ENCODE data around the gene IL1B. TPM values are rescaled to one million over a fixed set of nuclear protein-coding genes. Genes with fewer than 3 reads are reported as not detected.

The IL1B gene
- total RNA-seq, 2 donors from 2014 or later: 4.0 to 6.2 TPM

GRCh38 chr2:112818094-112818902 is 18.3 kb downstream of the IL1B start:
- H3K27ac ChIP-seq: no peak overlapping the region
- no peaks in the 10 kb centered on the region for H3K27me3 ChIP-seq (replicated peaks; ENCODE audit: insufficient read depth)
- TF ChIP-seq, protein P1, sequence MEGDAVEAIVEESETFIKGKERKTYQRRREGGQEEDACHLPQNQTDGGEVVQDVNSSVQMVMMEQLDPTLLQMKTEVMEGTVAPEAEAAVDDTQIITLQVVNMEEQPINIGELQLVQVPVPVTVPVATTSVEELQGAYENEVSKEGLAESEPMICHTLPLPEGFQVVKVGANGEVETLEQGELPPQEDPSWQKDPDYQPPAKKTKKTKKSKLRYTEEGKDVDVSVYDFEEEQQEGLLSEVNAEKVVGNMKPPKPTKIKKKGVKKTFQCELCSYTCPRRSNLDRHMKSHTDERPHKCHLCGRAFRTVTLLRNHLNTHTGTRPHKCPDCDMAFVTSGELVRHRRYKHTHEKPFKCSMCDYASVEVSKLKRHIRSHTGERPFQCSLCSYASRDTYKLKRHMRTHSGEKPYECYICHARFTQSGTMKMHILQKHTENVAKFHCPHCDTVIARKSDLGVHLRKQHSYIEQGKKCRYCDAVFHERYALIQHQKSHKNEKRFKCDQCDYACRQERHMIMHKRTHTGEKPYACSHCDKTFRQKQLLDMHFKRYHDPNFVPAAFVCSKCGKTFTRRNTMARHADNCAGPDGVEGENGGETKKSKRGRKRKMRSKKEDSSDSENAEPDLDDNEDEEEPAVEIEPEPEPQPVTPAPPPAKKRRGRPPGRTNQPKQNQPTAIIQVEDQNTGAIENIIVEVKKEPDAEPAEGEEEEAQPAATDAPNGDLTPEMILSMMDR (IDR thresholded peaks at IDR 0.05): no peak
- ATAC-seq (ENCODE audit: insufficient number of reproducible peaks, low FRiP score, low read depth) (no peak), DNase-seq (ENCODE audit: low spot score) (no peak)
- H3K4me1 ChIP-seq (ENCODE audit: control insufficient read depth in 1 of 2, low read depth in 2 of 2): no peaks in the 10 kb centered on the region
- no peaks in the 10 kb centered on the region for H3K36me3 ChIP-seq
- H3K9me3 ChIP-seq: no peaks in the 10 kb centered on the region
- no peak overlapping the region for H3K4me3 ChIP-seq

- ATAC-seq (ENCODE audit: insufficient number of reproducible peaks, low FRiP score, low read depth): no peak
These were observed 19.4 kb downstream of the IL1B start for GRCh38 chr2:112817082-112817689.

DNA sequence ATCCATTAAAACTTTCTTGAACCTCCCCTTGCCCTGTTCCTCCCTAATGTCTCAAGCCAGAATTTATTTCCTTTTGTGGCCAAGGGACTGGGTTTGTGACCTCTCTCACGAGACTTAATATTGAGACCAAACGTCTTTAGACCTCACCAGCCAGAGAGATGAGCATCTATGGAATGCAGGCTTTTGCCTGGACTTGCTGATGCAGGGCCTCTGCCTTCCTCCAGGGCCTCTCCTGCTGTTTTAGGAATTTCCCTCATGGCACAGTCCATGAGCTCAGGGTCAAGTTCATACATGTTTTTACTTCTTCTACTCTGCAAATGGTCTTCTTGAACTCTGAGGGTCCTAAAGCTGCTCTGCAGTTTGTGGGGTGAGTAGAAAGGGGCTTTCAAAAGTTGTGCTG is 22.3 kb downstream of the IL1B start:
- Histone ChIP-seq H3K36me3 (no peaks in the 10 kb centered on the region), H3K4me3 (no peak overlapping the region), H3K27ac (no peak overlapping the region), H3K4me1 (ENCODE audit: control insufficient read depth in 1 of 2, low read depth in 2 of 2) (no peaks in the 10 kb centered on the region), H3K27me3 (replicated peaks; ENCODE audit: insufficient read depth) (no peaks in the 10 kb centered on the region), H3K9me3 (no peaks in the 10 kb centered on the region)
- TF ChIP-seq, protein P1 (IDR thresholded peaks at IDR 0.05): no peak
- DNase-seq (ENCODE audit: low spot score) (no peak), ATAC-seq (ENCODE audit: insufficient number of reproducible peaks, low FRiP score, low read depth) (no peak)

More at GRCh38 chr2:112817082-112817689, 19.4 kb downstream of the IL1B start:
- no peak for DNase-seq (ENCODE audit: low spot score)
- Histone ChIP-seq H3K9me3 (no peaks in the 10 kb centered on the region), H3K4me1 (ENCODE audit: control insufficient read depth in 1 of 2, low read depth in 2 of 2) (no peaks in the 10 kb centered on the region), H3K4me3 (no peak overlapping the region), H3K27ac (no peak overlapping the region), H3K36me3 (no peaks in the 10 kb centered on the region), H3K27me3 (replicated peaks; ENCODE audit: insufficient read depth) (no peaks in the 10 kb centered on the region)
- TF ChIP-seq, protein P1 (IDR thresholded peaks at IDR 0.05): no peak

- Histone ChIP-seq H3K4me1 (ENCODE audit: control insufficient read depth in 1 of 2, low read depth in 2 of 2) (no peaks in the 10 kb centered on the region), H3K27me3 (replicated peaks; ENCODE audit: insufficient read depth) (no peaks in the 10 kb centered on the region), H3K4me3 (no peak overlapping the region), H3K36me3 (no peaks in the 10 kb centered on the region), H3K27ac (no peak overlapping the region), H3K9me3 (no peaks in the 10 kb centered on the region)
- DNase-seq (ENCODE audit: low spot score) (no peak), ATAC-seq (ENCODE audit: insufficient number of reproducible peaks, low FRiP score, low read depth) (no peak)
- TF ChIP-seq, protein P1 (IDR thresholded peaks at IDR 0.05): no peak
These were observed 23.2 kb downstream of the IL1B start for GRCh38 chr2:112813280-112813966.

Measured in thoracic aorta (tissue), 2 donors.